ENCODE results near the gene ZNF783.
"Not testable (repeated sequence)": the region's sequence is repeated elsewhere in the genome, so short reads cannot be mapped to it uniquely, and the experiment has no call there.

The ZNF783 gene

GRCh38 chr7:149306854-149307253 lies 44.9 kb downstream of the ZNF783 start:
- no peak for DNase-seq

- no peak for DNase-seq
These were observed 45.9 kb downstream of the ZNF783 start for GRCh38 chr7:149307775-149308501.

GRCh38 chr7:149310113-149310836 lies 48.3 kb downstream of the ZNF783 start:
- DNase-seq: no peak

- DNase-seq: no peak
These were observed 49.1 kb downstream of the ZNF783 start for GRCh38 chr7:149310990-149311573.

GRCh38 chr7:149313981-149314380 lies 52.0 kb downstream of the ZNF783 start:
- DNase-seq: no peak

DNA sequence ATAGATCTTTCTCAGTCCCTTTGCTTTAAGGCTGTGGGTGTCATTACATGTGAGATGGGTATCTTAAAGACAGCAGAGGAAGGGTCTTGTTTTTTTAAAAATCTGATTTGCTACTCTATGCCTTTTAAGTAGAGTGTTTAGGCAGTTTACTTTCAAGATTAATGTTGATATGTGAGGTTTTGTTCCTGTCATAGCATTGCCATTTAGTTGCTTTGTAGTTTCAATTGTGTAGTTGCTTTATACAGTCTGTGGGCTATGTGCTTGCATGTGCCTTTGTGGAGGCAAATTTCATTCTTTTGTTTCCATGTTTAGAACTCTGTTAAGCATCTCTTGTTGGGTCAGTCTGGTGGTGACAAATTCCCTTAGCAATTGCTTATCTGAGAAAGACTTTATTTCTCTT lies 54.6 kb downstream of the ZNF783 start:
- DNase-seq: no peak

DNA sequence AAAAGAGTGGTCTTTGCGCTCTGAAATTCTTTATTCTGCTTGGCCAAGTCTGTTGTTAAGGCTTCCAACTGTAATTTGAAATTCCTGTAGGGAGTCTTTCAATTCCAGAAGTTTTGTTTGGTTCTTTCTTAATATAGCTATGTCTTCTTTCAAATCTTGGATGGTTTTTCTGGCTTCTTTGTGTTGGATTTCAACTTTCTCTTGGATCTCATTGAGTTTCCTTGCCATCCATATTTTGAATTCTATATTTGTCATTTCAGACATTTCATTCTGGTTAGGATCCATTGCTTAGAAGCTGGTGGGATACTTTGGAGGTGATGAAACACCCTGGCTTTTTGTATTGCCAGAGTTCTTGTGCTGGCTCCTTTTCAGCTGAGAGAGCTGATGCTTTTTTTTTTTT lies 55.5 kb downstream of the ZNF783 start:
- DNase-seq: no peak

GRCh38 chr7:149317986-149318672 lies 56.1 kb downstream of the ZNF783 start:
- DNase-seq: no peak

DNA sequence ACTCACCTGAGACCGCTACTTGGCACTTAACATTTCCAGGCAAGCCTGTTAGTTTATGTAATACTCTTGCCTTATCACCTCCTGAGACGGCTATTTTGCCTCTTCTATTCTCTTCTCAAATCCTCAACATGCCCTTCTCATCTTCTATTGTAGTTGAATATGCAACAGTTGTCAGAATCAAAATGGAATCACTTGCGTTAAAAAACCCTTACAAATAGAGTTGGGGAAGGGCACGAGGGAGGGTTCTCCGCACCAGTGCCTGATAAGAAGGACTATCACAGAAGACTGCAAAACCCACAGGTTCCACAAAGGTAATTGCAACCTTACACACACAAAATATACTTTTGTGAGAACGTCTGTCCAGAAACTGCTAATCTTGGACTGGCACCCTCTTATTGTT lies 57.4 kb downstream of the ZNF783 start:
- DNase-seq: no peak

DNA sequence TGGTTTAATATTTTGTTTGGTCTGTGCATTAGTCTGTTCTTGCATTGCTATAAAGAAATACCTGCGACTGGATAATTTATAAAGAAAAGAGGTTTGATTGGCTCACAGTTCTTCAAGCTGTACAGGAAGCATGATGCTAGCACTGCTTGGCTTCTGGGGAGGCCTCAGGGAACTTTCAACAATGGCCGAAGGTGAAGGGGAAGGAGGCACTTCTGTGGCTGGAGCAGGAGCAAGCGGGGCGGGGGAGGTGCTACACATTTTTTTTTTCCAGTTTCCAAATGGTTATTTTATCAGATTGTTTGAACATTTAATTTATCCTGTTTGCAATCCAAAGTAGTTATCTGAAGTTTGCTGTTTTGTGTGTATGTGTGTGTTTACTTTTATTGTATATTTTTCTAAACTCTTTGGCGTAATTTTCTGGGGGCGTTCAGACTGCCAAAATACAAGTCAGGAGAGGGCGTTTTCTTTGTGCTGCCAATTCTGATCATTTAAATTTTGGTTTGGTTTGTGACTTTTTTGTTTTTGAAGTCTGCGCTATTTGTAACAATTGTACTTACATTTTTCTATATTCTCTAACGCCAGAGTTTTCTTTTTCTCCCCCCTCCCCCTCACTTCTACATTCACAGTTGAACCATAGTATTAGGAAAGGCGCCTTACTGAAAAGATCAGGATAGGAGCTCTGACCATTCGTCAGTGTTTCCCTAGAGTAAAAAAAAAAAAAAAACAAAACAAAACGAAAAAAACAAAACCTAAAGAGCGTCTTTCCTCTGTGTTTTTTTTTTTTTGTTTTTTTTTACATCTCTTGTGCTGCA lies 58.5 kb downstream of the ZNF783 start:
- no peak for DNase-seq

GRCh38 chr7:149321125-149321905 lies 59.3 kb downstream of the ZNF783 start:
- DNase-seq: not testable (repeated sequence)

DNA sequence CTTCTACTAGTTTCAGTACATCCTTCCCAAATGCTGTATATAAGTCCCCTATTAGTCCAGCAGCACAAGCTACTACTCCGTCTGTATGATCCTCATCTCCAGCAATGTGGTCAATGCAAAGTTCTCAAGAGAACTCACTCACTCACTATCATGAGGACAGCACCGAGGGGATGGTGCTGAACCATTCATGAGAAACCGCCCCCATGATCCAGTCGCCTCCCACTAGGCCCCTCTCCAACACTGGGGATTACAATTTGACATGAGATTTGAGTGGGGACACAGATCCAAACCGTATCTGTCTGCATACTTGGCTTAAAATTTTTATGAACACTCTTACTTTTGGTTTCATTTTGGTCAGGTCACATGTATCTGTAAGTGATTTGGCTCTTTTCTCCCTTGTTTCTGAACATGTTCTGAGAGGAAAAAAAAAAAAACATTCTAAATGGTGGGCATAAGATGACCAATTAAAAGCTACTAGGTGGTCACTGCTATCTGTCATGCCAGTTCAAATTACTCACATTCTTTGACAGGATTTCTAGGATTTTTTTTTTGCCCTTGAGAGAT lies 60.1 kb downstream of the ZNF783 start:
- no peak for DNase-seq

DNA sequence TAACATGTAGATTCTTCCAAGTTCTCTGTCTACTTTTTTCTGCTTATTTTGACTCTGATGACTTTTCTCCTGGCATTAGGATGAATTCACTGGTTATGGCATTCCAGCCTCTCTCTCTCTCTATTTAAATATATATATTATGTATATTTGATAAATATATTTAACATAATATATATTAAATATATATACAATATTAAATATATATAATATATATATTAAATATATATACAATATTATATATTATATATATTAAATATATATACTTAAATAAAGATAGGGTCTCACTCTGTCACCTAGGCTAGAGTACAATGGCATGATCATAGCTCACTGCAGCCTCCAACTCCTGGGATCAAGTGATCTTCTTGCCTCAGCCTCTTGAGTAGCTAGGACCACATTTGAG lies 60.7 kb downstream of the ZNF783 start:
- DNase-seq: no peak

- DNase-seq: no peak
These were observed 63.3 kb downstream of the ZNF783 start for GRCh38 chr7:149325248-149325647.

DNA sequence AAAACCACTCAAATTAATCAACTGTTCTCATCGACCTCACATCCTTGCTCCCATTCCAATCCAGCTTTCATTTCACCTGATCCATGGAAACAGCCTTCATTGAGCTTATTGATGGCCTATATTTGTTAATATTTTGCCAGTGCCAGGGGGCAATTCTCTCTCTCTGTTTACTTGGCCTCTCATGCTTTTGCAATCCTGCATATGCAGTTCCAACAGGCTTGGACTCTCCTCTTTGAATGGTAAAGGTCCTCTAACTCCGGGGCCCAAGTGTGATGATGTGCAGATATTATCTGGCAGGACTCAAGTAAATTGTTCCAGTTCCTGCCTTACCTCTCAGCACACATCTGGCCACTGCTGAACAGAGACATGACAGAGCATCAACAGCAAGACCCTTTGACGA lies 67.3 kb downstream of the ZNF783 start:
- DNase-seq: no peak

GRCh38 chr7:149329766-149330334 lies 67.9 kb downstream of the ZNF783 start:
- no peak for DNase-seq

DNA sequence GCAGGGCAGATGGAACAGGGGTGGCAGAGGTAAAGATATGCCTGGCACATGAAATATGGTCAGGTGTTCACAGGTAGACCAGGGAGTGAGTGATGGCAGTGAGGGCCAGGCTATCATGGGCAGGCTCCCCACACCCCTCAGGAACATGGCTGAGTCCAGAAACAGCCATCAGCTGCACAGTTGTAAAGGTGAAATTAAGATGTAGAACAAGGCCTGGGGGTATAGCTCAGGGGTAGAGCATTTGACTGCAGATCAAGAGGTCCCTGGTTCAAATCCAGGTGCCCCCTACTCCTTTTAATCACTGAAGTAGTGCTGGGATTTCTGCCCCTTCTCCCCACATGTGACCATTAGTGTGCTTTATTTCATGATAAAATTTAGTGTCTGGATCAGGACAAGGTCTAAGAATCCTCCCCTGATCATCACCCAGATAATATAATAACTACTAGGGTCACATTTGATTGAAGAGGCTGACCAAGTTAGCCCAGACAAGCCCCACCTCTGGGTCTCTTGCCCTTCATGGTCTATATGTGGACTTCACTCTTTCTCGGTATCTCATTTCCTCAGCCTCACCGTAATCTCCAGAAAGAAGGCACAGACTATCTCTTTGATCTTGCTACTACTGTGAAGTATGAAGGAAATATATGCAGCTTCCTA lies 69.0 kb downstream of the ZNF783 start:
- DNase-seq: no peak

GRCh38 chr7:149332602-149333320 lies 70.8 kb downstream of the ZNF783 start:
- not testable (repeated sequence) for DNase-seq

DNA sequence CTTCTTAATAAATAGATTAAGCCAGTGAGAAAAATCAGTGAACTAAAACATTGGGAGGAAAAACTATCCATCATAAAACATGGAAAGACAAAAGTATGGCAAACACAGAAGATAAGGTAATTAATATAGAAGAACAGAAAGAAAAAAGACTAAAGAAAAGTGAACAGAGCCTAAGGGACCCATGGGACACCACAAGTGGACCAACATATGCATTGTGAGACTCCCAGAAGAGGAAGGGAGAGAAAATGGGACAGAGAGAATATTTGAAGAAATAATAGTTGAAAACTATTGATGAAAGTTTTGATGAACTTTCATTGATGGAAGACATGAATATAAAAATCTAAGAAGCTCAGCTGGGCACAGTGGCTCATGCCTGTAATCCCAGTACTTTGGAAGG lies 71.3 kb downstream of the ZNF783 start:
- no peak for DNase-seq

DNA sequence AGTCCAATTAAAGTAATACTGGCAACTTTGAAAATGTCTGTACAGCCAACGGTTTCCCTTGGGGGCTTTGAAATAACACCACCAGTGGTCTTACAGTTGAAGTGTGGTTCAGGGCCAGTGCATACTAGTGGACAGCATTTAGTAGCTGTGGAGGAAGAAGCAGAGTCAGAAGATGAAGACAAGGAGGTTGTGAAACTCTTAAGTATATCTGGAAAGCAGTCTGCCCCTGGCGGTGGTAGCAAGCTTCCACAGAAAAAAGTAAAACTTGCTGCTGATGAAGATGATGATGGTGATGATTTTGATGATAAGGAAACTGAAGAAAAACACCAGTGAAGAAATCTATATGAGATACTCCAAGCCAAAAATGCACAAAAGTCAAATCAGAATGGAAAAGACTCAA lies 72.2 kb downstream of the ZNF783 start:
- no peak for DNase-seq

Data from stimulated activated CD4-positive, alpha-beta T cell treated with anti-CD3 and anti-CD28 coated beads, Interleukin-12 subunit alpha, Interleukin-12 subunit beta, amount 100 ng/mL, for 4 hours (primary cell).